Measurements from ENCODE around the gene ABCC8.

Gene ABCC8

GRCh38 chr11:17418444-17419081 lies 58.1 kb downstream of the ABCC8 start:
- Histone ChIP-seq H3K4me1 (ENCODE audit: insufficient read depth, low read length) (no peaks in the 10 kb centered on the region), H3K36me3 (ENCODE audit: insufficient read depth, low read length) (no peaks in the 10 kb centered on the region), H3K9me3 (ENCODE audit: control insufficient read depth, insufficient read depth, low read length) (no peaks in the 10 kb centered on the region), H3K9ac (ENCODE audit: low read depth, low read length) (no peak overlapping the region)

- Histone ChIP-seq H3K4me1 (ENCODE audit: insufficient read depth, low read length) (no peaks in the 10 kb centered on the region), H3K9ac (ENCODE audit: low read depth, low read length) (no peak overlapping the region), H3K9me3 (ENCODE audit: control insufficient read depth, insufficient read depth, low read length) (no peaks in the 10 kb centered on the region), H3K36me3 (ENCODE audit: insufficient read depth, low read length) (no peaks in the 10 kb centered on the region)
These were observed 60.2 kb downstream of the ABCC8 start for GRCh38 chr11:17416492-17416891.

DNA sequence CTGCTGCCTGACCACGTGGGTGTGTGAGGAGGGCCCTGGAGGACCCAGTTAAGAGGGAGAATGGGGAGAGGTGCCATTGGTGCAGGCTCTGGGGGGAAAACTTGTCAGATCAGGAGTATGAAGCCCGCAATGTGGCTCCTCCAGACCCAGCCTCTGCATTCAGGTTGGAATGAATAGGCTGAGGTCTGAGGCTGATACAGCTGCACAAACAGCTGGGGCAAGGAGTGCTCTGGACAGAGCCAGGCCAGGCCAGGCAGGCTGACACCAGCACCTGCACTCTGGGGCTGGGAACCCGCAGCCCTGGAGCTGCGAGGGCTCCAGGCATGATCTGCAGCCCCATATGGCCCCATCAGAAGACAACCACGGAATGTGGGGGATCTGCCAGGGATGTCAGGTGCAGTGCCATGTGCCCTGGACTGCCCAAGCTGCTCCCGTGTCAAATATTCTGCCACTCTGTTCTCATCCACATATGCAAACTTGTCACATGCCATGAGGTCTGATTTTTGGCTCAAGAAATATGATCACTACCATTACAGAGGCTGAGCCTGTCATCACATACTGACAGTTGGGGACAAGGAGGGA lies 61.0 kb downstream of the ABCC8 start:
- Histone ChIP-seq H3K9ac (ENCODE audit: low read depth, low read length) (no peak overlapping the region), H3K36me3 (ENCODE audit: insufficient read depth, low read length) (no peaks in the 10 kb centered on the region), H3K9me3 (ENCODE audit: control insufficient read depth, insufficient read depth, low read length) (no peaks in the 10 kb centered on the region), H3K4me1 (ENCODE audit: insufficient read depth, low read length) (no peaks in the 10 kb centered on the region)

GRCh38 chr11:17414992-17415391 lies 61.7 kb downstream of the ABCC8 start:
- H3K4me1 ChIP-seq (ENCODE audit: insufficient read depth, low read length): no peaks in the 10 kb centered on the region
- no peaks in the 10 kb centered on the region for H3K36me3 ChIP-seq (ENCODE audit: insufficient read depth, low read length)
- no peak overlapping the region for H3K9ac ChIP-seq (ENCODE audit: low read depth, low read length)
- no peaks in the 10 kb centered on the region for H3K9me3 ChIP-seq (ENCODE audit: control insufficient read depth, insufficient read depth, low read length)

DNA sequence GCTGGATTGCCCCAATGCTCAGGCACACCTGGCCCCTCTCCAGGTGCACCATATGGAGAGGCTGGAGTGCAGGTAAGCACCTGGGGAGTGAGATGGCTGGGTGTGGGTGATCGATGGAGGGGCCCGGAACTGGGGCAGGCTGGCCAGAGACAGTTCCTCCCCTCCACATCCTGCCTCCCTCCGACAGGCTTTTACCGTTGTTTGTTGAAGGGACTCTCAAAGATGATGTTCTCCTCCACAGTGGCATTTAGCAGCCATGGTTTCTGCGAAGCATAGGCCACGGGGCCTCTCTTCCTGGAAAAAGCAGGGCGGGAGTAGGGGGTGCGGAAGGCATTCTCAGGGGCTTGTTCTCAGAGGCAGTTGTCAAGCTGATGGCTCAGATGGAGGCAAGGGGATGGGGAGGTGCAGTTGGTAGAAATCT lies 62.3 kb downstream of the ABCC8 start:
- H3K36me3 ChIP-seq (ENCODE audit: insufficient read depth, low read length): no peaks in the 10 kb centered on the region
- no peaks in the 10 kb centered on the region for H3K9me3 ChIP-seq (ENCODE audit: control insufficient read depth, insufficient read depth, low read length)
- no peak overlapping the region for H3K9ac ChIP-seq (ENCODE audit: low read depth, low read length)
- no peaks in the 10 kb centered on the region for H3K4me1 ChIP-seq (ENCODE audit: insufficient read depth, low read length)

- Histone ChIP-seq H3K9ac (ENCODE audit: low read depth, low read length) (no peak overlapping the region), H3K9me3 (ENCODE audit: control insufficient read depth, insufficient read depth, low read length) (no peaks in the 10 kb centered on the region), H3K36me3 (ENCODE audit: insufficient read depth, low read length) (no peaks in the 10 kb centered on the region), H3K4me1 (ENCODE audit: insufficient read depth, low read length) (no peaks in the 10 kb centered on the region)
These were observed 63.0 kb downstream of the ABCC8 start for GRCh38 chr11:17413414-17414316.

GRCh38 chr11:17412488-17413180 lies 64.0 kb downstream of the ABCC8 start:
- Histone ChIP-seq H3K9ac (ENCODE audit: low read depth, low read length) (no peak overlapping the region), H3K4me1 (ENCODE audit: insufficient read depth, low read length) (no peaks in the 10 kb centered on the region), H3K36me3 (ENCODE audit: insufficient read depth, low read length) (no peaks in the 10 kb centered on the region), H3K9me3 (ENCODE audit: control insufficient read depth, insufficient read depth, low read length) (no peaks in the 10 kb centered on the region)

GRCh38 chr11:17411418-17411817 lies 65.2 kb downstream of the ABCC8 start:
- no peaks in the 10 kb centered on the region for H3K36me3 ChIP-seq (ENCODE audit: insufficient read depth, low read length)
- no peaks in the 10 kb centered on the region for H3K4me1 ChIP-seq (ENCODE audit: insufficient read depth, low read length)
- H3K9me3 ChIP-seq (ENCODE audit: control insufficient read depth, insufficient read depth, low read length): no peaks in the 10 kb centered on the region
- no peak overlapping the region for H3K9ac ChIP-seq (ENCODE audit: low read depth, low read length)

GRCh38 chr11:17410606-17411379 lies 65.9 kb downstream of the ABCC8 start:
- Histone ChIP-seq H3K9me3 (ENCODE audit: control insufficient read depth, insufficient read depth, low read length) (no peaks in the 10 kb centered on the region), H3K9ac (ENCODE audit: low read depth, low read length) (no peak overlapping the region), H3K4me1 (ENCODE audit: insufficient read depth, low read length) (no peaks in the 10 kb centered on the region; the same call in 1 of the 2 replicates), H3K36me3 (ENCODE audit: insufficient read depth, low read length) (no peaks in the 10 kb centered on the region)

- H3K4me1 ChIP-seq (ENCODE audit: insufficient read depth, low read length): no peaks in the 10 kb centered on the region; the same call in 1 of the 2 replicates
These were observed 68.0 kb downstream of the ABCC8 start for GRCh38 chr11:17408641-17409040.

GRCh38 chr11:17408026-17408425 lies 68.6 kb downstream of the ABCC8 start:
- no peak overlapping the region for H3K9ac ChIP-seq (ENCODE audit: low read depth, low read length)
- H3K36me3 ChIP-seq (ENCODE audit: insufficient read depth, low read length): no peaks in the 10 kb centered on the region; the same call in 1 of the 2 replicates
- H3K4me1 ChIP-seq (ENCODE audit: insufficient read depth, low read length): no peaks in the 10 kb centered on the region; the same call in 1 of the 2 replicates
- no peaks in the 10 kb centered on the region for H3K9me3 ChIP-seq (ENCODE audit: control insufficient read depth, insufficient read depth, low read length)

More at GRCh38 chr11:17408641-17409040, 68.0 kb downstream of the ABCC8 start:
- H3K36me3 ChIP-seq (ENCODE audit: insufficient read depth, low read length): no peaks in the 10 kb centered on the region
- H3K9me3 ChIP-seq (ENCODE audit: control insufficient read depth, insufficient read depth, low read length): no peaks in the 10 kb centered on the region
- H3K9ac ChIP-seq (ENCODE audit: low read depth, low read length): no peak overlapping the region

DNA sequence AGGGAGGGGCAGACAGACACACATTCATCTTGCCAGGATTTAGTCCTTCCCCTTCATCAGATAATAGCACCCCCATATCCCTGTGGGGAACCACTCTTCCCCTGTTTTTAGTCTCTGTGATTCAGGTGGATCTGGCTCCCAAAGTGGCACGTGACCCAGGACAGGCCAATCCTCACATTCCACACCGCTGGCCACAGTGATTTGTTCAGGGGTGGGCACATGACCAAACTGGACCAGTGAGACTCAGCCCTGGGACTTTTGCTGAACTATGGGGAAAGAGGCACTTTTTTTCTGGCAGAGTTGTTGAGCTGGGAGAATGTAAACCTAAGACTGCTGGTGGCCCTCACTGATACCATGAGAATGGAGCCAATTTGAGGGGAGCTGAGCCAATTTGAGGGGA lies 69.1 kb downstream of the ABCC8 start:
- no peaks in the 10 kb centered on the region; the same call in 1 of the 2 replicates for H3K36me3 ChIP-seq (ENCODE audit: insufficient read depth, low read length)
- H3K9ac ChIP-seq (ENCODE audit: low read depth, low read length): no peak overlapping the region
- no peaks in the 10 kb centered on the region for H3K9me3 ChIP-seq (ENCODE audit: control insufficient read depth, insufficient read depth, low read length)
- no peaks in the 10 kb centered on the region; the same call in 1 of the 2 replicates for H3K4me1 ChIP-seq (ENCODE audit: insufficient read depth, low read length)

- H3K4me1 ChIP-seq (ENCODE audit: insufficient read depth, low read length): no peaks in the 10 kb centered on the region; the same call in 1 of the 2 replicates
- no peaks in the 10 kb centered on the region for H3K9me3 ChIP-seq (ENCODE audit: control insufficient read depth, insufficient read depth, low read length)
- H3K9ac ChIP-seq (ENCODE audit: low read depth, low read length): no peak overlapping the region
- H3K36me3 ChIP-seq (ENCODE audit: insufficient read depth, low read length): no peaks in the 10 kb centered on the region; the same call in 1 of the 2 replicates
These were observed 69.9 kb downstream of the ABCC8 start for GRCh38 chr11:17406818-17407149.

Measured in ES-I3 (cell line).